Measurements from ENCODE around the gene ZSWIM4.
"Not testable (repeated sequence)": the region's sequence is repeated elsewhere in the genome, so short reads cannot be mapped to it uniquely, and the experiment has no call there.

The ZSWIM4 gene

GRCh38 chr19:13794757-13795589, at the start of gene ZSWIM4:
Gene ZSWIM4, plus strand, starts transcription at chr19:13795443. Its CDS starts 206 bp downstream, at chr19:13795649.
- peak; percentile 84 to 94 for DNase-seq

- no peak for DNase-seq
Observed at GRCh38 chr19:13747098-13747453, 48.2 kb upstream of the ZSWIM4 start.

- no peak for DNase-seq
Observed at GRCh38 chr19:13748169-13748828, 46.9 kb upstream of the ZSWIM4 start.

- DNase-seq, result no peak
Observed at GRCh38 chr19:13751436-13751835, 43.8 kb upstream of the ZSWIM4 start.

GRCh38 chr19:13753622-13754021, 41.6 kb upstream of the ZSWIM4 start:
- not testable (repeated sequence) for DNase-seq

- no peak for DNase-seq
Observed at GRCh38 chr19:13756210-13756609, 39.0 kb upstream of the ZSWIM4 start.

GRCh38 chr19:13757805-13758772, 37.2 kb upstream of the ZSWIM4 start:
- no peak for DNase-seq

GRCh38 chr19:13758795-13759194, 36.4 kb upstream of the ZSWIM4 start:
- no peak for DNase-seq

- no peak for DNase-seq
Observed at GRCh38 chr19:13761423-13761822, 33.8 kb upstream of the ZSWIM4 start.

GRCh38 chr19:13762635-13763235, 32.5 kb upstream of the ZSWIM4 start:
- no peak for DNase-seq

- no peak for DNase-seq
Observed at GRCh38 chr19:13763265-13763664, 32.0 kb upstream of the ZSWIM4 start.

- DNase-seq, result peak in 1 of 2 experiments; percentile 26
Observed at GRCh38 chr19:13764101-13764807, 31.0 kb upstream of the ZSWIM4 start, which contains the start of gene MRI1. Gene MRI1, plus strand, starts transcription at chr19:13764522. Its CDS starts 67 bp downstream, at chr19:13764589.

- DNase-seq, result no peak
Observed at GRCh38 chr19:13764821-13765394, 30.3 kb upstream of the ZSWIM4 start.

- no peak for DNase-seq
Observed at GRCh38 chr19:13765395-13766094, 29.7 kb upstream of the ZSWIM4 start.

GRCh38 chr19:13766095-13766481, 29.2 kb upstream of the ZSWIM4 start:
- no peak for DNase-seq

GRCh38 chr19:13768510-13768909, 26.7 kb upstream of the ZSWIM4 start:
- no peak for DNase-seq

- DNase-seq, result no peak
Observed at GRCh38 chr19:13770013-13770635, 25.1 kb upstream of the ZSWIM4 start.

- DNase-seq, result peak; percentile 43 to 81
Observed at GRCh38 chr19:13774217-13775191, 20.7 kb upstream of the ZSWIM4 start, which contains the start of gene C19orf53. Gene C19orf53, plus strand, starts transcription at chr19:13774456. Its CDS starts 22 bp downstream, at chr19:13774478.

GRCh38 chr19:13778398-13778797, 16.8 kb upstream of the ZSWIM4 start:
- no peak for DNase-seq
